HG03175 (cell line): ENCODE data around the gene KRT84.

Experiments used
- ATAC-seq: cut with Tn5 transposase; IDR thresholded peaks from one replicate; pipeline ENCODE4 v1.9.1; 2021; ENCODE audit warnings: mild to moderate bottlenecking, moderate library complexity; ENCODE audit not compliant: unreplicated experiment

The KRT84 gene

DNA sequence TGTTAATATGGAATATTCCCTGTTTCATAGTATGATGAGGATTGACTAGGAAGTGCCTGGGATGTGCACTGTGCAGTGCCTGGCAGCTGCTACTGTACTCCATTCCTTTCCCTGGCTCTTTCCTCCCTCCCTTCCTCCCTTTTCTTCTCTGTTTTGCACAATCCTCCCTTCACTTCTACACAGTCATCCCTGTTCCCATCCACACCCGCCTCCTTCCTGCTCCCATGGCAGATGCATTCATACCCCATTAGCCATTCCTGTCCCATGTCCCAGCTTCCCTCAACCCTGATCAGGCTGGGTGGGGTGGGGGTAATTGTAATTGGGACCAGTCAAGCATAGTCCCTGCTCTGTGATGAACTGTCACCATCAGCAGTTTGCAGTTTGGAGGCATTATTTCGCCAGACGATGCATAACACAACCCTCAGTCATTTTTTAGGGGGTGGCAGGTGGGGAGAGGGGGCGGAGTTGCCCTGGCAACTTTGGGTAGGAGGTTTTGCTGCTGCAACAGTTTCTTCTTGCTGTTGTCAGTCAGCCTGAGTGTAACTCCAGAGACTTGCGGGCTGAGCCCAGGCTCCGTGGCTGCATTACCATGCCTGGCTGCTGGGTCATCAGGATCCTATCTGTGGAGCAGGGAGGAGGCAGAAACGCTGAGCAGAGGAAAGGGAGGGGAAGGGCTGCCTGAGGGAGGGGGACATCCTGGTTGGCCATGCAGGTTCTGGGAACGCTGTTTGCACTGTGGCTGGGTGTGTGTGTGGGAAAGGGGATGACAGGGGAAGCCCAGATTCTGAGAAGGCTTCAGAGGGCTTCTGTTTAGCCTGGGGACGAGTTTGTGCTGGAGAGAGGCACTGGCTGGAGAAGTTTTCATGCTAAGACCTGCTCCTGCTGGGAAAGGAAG lies 4.1 kb upstream of the KRT84 start:
- ATAC-seq: no peak

DNA sequence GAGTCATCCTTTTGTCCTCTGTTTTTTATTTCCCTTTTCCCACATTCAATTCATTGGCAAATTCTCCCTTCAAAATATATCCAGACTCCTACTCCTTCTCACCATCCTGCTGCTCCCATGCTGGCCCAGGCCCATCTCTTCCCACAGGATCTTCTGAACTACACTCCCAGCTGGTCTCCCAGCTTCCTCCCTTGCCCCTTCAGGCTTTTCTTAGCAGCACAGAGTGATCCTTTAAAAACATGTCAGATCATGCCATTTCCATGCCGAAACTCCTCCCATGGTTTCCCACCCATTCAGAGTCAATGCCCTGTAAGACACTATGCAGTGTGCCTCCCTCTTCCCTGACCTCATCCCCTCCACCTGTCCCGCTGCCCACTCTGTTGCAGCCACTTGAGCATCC lies 2.4 kb upstream of the KRT84 start:
- ATAC-seq: no peak

DNA sequence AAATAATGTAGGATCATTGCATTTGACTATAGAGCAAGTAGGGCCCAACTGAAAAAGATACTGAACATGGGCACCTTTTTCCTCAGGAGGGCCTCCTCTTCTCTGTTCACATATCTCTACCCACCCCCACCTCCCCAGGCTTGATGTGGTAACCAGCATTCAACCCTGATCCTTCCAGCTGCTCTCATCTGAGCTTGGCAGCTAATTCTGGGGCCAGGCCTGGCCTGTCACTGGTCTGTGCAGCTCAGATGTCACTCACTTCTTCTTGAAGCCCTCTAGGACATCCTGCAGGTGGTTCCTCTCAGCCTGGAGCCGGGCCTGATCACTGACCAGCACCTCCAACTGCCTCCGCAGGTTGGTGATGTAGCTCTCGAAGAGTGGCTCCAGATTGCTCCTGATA lies 2.1 kb downstream of the KRT84 start:
- ATAC-seq: no peak

GRCh38 chr12:52382854-52383253 lies 2.6 kb downstream of the KRT84 start:
- no peak for ATAC-seq

DNA sequence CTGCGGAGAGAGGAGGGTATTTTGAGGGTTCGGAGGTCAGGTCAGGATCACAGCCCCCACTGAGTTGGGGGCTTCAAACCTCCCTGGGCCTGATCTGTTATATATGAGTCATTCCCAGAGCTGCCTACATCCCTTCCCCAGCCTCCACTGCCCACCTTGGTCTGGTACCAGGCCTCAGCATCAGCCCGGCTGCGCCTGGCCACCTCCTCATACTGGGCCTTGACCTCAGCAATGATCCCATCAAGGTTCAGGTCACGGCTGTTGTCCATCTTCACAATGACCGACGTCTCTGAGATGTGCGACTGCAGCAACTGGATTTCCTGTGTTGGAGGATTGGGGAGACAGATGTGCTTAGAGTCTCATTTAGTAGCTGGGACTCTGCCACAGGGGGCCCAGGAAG lies 4.2 kb downstream of the KRT84 start:
- no peak for ATAC-seq

- ATAC-seq: no peak
These were observed 5.2 kb downstream of the KRT84 start for GRCh38 chr12:52380271-52380694.

DNA sequence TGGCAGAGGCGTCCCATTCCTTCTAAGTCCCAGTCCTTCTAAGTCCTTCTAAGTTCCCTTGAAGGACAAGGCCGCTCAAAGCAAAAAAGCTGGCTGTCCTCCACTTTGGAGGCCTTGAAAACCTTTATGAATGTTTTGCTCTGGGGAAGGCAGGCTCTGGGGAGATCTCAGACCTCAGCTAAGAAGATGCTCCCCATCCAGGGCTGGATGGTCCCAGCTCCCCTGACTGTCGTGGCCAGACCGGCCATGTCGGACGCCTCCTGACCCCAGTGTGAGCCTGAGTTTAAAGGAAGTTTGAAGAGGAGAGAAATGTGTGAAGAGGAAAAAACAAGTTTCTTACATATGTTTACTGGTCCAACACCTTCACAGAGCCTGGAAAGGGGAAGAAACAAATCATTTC lies 5.9 kb downstream of the KRT84 start:
- no peak for ATAC-seq

DNA sequence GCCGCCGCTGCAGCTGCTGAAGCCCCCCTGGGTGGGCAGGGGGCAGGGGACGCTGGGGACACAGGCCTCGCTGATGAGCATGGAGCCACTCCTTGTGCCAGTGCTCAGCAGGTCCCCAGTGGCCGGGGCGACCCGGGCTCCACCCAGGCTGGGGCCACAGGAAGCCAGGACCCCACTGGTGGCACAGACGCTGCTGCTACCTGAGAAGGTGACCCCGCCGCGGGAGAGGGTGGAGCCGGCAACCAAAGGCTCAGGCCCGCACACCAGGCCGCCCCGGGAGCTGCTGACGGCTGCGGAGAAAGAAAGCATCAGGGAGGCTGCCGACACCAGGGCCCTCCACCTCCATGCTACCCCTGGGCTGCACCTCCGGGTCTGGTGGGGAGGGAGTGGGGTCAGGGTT lies 7.4 kb downstream of the KRT84 start:
- ATAC-seq: no peak

- no peak for ATAC-seq
These were observed 8.2 kb downstream of the KRT84 start for GRCh38 chr12:52377266-52377665.

DNA sequence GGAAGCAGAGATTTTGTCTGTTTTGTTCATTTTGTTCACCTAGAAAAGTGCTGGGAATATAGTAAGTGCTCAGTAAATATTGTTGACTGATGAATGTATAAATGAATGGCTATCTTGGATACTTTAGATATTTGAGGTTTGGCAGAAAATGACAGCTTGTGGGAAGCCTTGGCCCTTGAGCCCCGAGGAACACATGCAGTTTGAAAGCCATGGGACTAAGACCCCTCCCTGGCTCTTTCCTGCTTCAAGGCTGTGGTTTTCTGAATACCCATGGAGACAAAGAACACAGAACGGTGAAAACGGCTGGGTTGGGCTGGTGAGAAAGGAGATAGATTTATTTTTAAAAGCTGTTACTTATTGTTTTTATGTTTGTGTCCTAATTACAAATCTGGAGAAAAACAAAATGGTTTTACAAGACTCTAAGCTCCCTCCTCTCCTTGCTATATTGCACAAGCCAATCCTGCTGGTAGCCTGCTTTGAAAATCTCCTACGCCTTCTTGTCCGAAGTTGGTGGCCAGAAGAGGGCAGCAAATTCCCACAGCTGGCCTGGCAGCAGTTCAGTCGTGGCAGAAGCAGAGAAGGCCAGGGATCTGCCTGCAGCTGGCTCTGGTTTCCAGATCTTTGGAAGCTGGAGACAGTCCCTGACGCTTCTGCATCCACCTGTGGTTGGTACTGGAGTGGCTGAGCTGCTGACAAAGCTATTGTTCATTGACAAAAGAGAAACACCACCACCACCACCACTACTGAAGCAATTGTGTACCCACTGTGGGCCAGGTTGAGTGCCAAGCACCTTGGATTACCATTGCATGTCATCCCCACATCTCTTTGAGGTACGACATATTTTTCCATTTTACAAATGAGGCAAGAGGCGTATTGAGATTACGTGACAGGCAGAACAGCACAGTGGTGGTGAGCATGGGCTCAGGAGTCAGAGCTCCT lies 13.0 kb downstream of the KRT84 start:
- ATAC-seq: no peak

GRCh38 chr12:52371716-52372115 lies 13.7 kb downstream of the KRT84 start:
- ATAC-seq: no peak

DNA sequence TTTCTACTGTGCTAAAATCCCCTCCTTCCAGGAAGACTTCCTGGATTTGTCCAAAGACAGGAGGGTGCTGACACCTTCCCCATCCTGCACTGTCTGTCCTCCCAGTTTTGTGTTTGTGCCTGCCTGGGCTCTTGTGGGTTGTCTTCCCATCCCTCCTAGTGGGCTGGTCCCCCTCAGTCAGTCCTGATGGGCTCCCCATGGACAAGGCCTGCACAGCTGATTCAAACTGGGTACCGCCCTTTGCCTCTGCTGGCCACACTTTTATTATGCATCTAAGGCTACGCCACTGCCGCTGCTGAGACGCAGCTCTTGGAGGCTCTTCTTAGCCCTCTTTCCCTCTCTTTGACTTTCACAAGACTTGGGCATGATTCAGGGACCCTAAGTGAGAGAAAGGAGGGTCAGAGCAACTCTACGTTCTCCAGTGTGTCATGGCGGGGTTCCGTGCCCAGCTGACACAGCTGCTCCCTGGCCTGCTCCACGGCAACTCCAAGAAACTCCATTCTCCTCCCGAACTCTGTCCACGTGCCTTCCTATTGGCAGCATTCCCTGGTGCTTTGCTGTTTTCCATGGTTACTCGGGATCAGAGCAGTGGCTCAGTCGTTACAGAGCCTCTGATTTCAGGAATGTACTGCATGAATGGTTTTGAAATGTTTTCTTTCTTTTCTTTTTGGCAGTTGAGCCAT lies 14.4 kb downstream of the KRT84 start:
- ATAC-seq: no peak

GRCh38 chr12:52369809-52370208 lies 15.6 kb downstream of the KRT84 start:
- ATAC-seq: no peak

GRCh38 chr12:52369211-52369610 lies 16.2 kb downstream of the KRT84 start:
- no peak for ATAC-seq

DNA sequence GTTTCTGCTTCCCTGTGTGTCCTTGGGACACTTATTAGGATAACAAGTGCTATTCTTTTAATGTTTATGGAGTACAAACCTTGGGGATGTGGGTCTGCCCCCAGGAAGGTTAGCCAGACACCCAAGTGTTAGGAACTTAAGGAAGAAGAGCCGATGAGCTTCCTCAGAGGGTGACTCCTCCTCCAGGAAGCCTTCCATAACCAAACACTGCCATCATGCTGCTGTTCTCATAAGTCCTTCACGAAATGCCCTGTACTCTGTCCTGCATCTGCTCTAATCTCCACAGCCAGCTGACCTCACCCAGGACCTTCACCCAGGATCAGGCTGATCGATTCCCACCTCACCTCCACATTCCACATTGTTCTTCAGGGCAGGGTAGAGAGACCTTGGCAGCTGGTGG lies 16.9 kb downstream of the KRT84 start:
- ATAC-seq: no peak

GRCh38 chr12:52367876-52368275 lies 17.6 kb downstream of the KRT84 start:
- no peak for ATAC-seq

- ATAC-seq: no peak
These were observed 18.5 kb downstream of the KRT84 start, which contains the start of gene KRT85 for GRCh38 chr12:52366738-52367485. Gene KRT85, minus strand, starts transcription at chr12:52367481. Its CDS starts 76 bp downstream, at chr12:52367405.

DNA sequence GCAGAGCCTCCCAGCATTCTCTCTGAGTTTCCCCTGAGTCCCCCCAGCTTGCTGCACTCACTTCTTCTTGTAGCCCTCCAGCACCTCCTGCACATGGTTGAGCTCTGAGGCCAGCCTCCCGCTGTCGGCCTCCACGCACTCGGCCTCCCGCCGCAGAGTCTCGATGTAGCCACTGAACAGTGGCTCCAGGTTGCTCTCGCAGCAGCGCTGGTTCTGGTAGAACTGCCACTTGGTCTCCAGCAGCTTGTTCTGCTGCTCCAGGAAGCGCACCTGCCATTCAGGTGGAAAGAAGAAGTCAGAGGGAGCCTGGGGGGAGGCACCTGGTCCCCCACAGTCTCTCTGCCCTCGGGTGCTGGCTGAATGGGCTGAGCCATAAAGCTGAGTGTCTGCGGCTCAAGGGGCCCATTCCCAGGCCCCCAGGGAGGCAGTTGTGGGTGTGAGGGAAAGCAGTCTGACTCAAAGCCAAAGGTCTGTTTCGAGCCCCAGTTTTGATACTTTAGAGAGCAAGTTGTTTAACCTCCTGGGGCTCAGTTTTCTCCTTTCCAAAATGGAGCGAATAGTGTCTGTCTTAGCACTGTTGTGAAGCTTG lies 20.5 kb downstream of the KRT84 start:
- no peak for ATAC-seq

DNA sequence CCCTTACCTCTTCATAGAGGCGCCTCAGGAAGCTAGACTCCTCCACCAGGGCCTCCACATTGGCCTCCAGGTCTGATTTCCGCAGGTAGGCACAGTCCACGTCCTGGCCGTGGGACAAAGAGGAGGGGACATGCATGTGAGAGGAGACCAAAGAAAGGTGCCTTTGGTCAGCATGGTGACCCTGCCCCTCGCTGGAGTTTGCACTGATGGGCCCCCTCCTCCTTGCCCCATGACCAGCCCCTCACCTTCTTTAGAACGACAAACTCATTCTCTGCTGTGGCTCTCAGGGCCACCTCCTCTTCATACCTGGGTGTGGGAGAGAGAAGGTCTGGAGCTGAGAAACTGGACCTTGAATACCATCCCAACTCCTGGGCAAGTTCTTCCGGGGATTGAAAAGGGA lies 21.4 kb downstream of the KRT84 start:
- ATAC-seq: no peak

GRCh38 chr12:52363111-52363679 lies 22.3 kb downstream of the KRT84 start:
- ATAC-seq: no peak
